Choroid plexus epithelial cell (primary cell): ENCODE measurements around the gene MPHOSPH9.

Experiments used
- DNase-seq: peaks from one replicate; pipeline ENCODE4 v3.0.0-alpha.2; 2010; ENCODE audit warnings: low read depth
- H3K4me3 ChIP-seq: 2 replicates; pipeline ENCODE4 v1.5.1; 2011; ENCODE audit warnings: low read depth, mild to moderate bottlenecking, control low read depth, low read length, moderate library complexity
- TF ChIP-seq, protein P1 (sequence below): conservative IDR thresholded peaks from 2 replicates; pipeline ENCODE4 v1.5.1; 2011; ENCODE audit warnings: low read depth, mild to moderate bottlenecking, control low read depth, inconsistent platforms, low read length, moderate library complexity

MPHOSPH9 gene

DNA sequence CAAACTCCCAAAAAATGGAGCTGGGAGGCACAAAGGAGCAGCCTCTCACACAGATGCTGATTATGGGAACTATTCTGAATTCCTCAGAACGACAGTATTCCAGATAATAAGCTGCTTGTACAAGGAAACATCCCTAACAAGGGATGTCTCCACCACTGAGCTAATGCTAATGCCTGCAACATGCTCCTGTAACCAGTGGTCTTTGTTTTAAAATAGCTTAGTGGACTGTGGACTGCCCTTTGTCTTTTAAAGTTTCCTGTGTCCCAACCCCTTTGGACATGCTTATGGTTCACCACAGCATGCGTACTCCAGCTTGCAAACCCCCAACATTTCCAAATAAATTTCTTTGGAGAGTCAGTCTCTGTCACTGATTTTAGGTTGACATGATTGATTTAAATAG is 65.6 kb downstream of the MPHOSPH9 start:
- no peak overlapping the region for H3K4me3 ChIP-seq
- no peak for DNase-seq
- TF ChIP-seq, protein P1, sequence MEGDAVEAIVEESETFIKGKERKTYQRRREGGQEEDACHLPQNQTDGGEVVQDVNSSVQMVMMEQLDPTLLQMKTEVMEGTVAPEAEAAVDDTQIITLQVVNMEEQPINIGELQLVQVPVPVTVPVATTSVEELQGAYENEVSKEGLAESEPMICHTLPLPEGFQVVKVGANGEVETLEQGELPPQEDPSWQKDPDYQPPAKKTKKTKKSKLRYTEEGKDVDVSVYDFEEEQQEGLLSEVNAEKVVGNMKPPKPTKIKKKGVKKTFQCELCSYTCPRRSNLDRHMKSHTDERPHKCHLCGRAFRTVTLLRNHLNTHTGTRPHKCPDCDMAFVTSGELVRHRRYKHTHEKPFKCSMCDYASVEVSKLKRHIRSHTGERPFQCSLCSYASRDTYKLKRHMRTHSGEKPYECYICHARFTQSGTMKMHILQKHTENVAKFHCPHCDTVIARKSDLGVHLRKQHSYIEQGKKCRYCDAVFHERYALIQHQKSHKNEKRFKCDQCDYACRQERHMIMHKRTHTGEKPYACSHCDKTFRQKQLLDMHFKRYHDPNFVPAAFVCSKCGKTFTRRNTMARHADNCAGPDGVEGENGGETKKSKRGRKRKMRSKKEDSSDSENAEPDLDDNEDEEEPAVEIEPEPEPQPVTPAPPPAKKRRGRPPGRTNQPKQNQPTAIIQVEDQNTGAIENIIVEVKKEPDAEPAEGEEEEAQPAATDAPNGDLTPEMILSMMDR: no peak

- no peak for DNase-seq
- H3K4me3 ChIP-seq: no peak overlapping the region
- TF ChIP-seq, protein P1: no peak
Measured at GRCh38 chr12:123165537-123165936, 67.4 kb downstream of the MPHOSPH9 start.

DNA sequence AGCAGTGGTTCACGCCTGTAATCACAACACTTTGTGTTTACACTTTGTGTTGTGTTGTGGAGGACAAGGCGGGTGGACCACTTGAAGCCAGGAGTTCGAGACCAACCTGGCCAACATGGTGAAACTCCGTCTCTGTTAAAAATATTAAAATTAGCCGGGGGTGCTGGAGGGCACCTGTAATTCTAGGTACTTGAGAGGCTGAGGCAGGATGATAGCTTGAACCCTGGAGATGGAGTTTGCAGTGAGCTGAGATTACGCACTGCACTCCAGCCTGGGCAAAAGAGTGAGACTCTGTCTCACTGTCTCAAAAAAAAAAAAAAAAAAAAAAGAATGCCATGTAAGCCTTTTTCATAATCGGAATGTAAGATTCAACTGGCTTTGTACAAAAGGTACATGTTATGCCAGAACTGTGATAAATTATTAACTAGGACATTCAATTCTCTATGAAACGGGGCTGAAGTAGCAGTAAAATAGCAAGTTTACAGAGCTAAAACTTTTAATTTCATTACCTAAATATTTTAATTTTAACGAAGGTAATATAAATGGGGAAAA is 68.2 kb downstream of the MPHOSPH9 start:
- DNase-seq: no peak
- no peak overlapping the region for H3K4me3 ChIP-seq

GRCh38 chr12:123164222-123164621 is 68.7 kb downstream of the MPHOSPH9 start:
- H3K4me3 ChIP-seq: no peak overlapping the region
- TF ChIP-seq, protein P1: no peak
- DNase-seq: no peak

More for the DNA sequence above, 68.2 kb downstream of the MPHOSPH9 start:
- TF ChIP-seq, protein P1: no peak

DNA sequence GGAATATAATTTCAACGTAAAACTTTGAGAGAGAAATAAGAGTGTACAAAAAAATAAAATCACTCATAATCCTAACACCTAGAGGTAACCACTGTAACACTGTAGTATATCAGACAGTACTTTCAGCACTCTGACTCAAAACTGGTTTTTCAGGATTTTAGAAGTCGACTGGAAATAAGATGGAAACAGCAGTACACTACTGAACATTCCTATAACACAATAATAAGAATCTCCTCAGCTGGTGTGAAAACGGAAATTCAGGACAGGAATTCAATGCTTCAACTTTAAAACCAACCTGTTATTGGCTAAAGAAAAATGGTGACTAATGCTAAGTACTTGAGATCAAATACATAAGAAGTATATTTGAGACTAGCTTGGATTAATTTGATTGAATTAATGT is 69.7 kb downstream of the MPHOSPH9 start:
- TF ChIP-seq, protein P1: no peak
- H3K4me3 ChIP-seq: no peak overlapping the region
- DNase-seq: no peak

- H3K4me3 ChIP-seq: no peak overlapping the region
- TF ChIP-seq, protein P1: no peak
- peak; percentile 23 for DNase-seq
Measured at GRCh38 chr12:123160801-123161487, 72.0 kb downstream of the MPHOSPH9 start.

DNA sequence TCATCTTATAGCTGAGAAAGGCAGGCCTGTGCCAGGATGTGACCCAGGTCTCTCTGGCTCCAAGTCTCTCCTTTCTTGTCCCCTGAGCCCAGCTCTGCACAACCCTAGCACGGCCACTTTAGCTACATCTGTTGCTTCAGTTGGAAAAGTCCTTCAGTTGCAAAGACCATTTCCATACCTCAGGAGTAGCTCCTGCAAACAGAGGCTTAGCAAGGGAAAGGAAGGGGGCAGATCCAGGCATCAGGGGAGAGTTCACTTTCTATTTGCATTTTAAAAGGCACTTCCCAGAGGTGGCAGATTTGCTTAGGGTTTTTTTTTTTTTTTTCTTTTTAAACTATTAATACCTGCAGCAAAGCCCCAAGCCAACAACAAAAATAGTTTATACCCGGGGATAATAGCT is 79.0 kb downstream of the MPHOSPH9 start:
- no peak overlapping the region for H3K4me3 ChIP-seq
- no peak for DNase-seq
- TF ChIP-seq, protein P1: no peak
